GM23248 (cell line): Measurements from ENCODE around the gene PLCH1. TPM values are rescaled to one million over a fixed set of nuclear protein-coding genes. Genes with fewer than 3 reads are reported as not detected.

Source experiments
- DNase-seq: peaks from one replicate; pipeline ENCODE4 v3.0.0-alpha.2; 2015
- H2AFZ ChIP-seq: fragments of 200-600 bp; sonication (generic); 2 replicates; pipeline ENCODE4 v1.6.1; 2016; ENCODE audit warnings: antibody characterized with exemption
- H3F3A ChIP-seq: fragments of 200-600 bp; sonication (generic); 2 replicates; pipeline ENCODE4 v1.6.1; 2016; ENCODE audit warnings: mild to moderate bottlenecking, antibody characterized with exemption, mixed run types; ENCODE audit not compliant: insufficient read depth
- H3K27ac ChIP-seq: fragments of 200-600 bp; sonication (generic); 2 replicates; pipeline ENCODE4 v1.5.1; 2016; ENCODE audit warnings: mild to moderate bottlenecking
- H3K27me3 ChIP-seq: fragments of 200-600 bp; sonication (generic); replicated peaks from 2 replicates; pipeline ENCODE4 v1.6.1; 2016; ENCODE audit warnings: mild to moderate bottlenecking; ENCODE audit not compliant: insufficient read depth
- H3K36me3 ChIP-seq: fragments of 200-600 bp; sonication (generic); 2 replicates; pipeline ENCODE4 v1.6.1; 2016; ENCODE audit warnings: low read depth, mild to moderate bottlenecking
- H3K4me1 ChIP-seq: fragments of 200-600 bp; sonication (generic); 2 replicates; pipeline ENCODE4 v1.6.1; 2016; ENCODE audit warnings: mild to moderate bottlenecking; ENCODE audit not compliant: insufficient read depth
- H3K4me2 ChIP-seq: fragments of 200-600 bp; sonication (generic); one replicate; pipeline ENCODE4 v1.6.1; 2016; ENCODE audit warnings: mild to moderate bottlenecking; ENCODE audit not compliant: unreplicated experiment
- H3K4me3 ChIP-seq: fragments of 200-600 bp; sonication (generic); 2 replicates; pipeline ENCODE4 v1.5.1; 2016; ENCODE audit warnings: mild to moderate bottlenecking
- H3K79me2 ChIP-seq: fragments of 200-600 bp; sonication (generic); 2 replicates; pipeline ENCODE4 v1.6.1; 2016; ENCODE audit warnings: mild to moderate bottlenecking; ENCODE audit not compliant: insufficient read depth
- H3K9ac ChIP-seq: fragments of 200-600 bp; sonication (generic); 2 replicates; pipeline ENCODE4 v1.6.1; 2016; ENCODE audit warnings: mild to moderate bottlenecking
- H3K9me2 ChIP-seq: fragments of 200-600 bp; sonication (generic); 2 replicates; pipeline ENCODE4 v1.6.1; 2016; ENCODE audit warnings: mixed run types, mild to moderate bottlenecking, moderate library complexity; ENCODE audit not compliant: insufficient read depth
- H3K9me3 ChIP-seq: fragments of 200-600 bp; sonication (generic); one replicate; pipeline ENCODE4 v1.6.1; 2017; ENCODE audit warnings: low read depth
- H4K20me1 ChIP-seq: fragments of 200-600 bp; sonication (generic); 2 replicates; pipeline ENCODE4 v1.6.0; 2016; ENCODE audit not compliant: insufficient read depth
- EZH2 ChIP-seq: fragments of 200-600 bp; sonication (generic); IDR thresholded peaks from 2 replicates; pipeline ENCODE4 v1.6.1; 2018; ENCODE audit warnings: antibody characterized with exemption, mild to moderate bottlenecking; ENCODE audit not compliant: insufficient read depth, poor library complexity, severe bottlenecking
- EZH2phosphoT487 ChIP-seq: fragments of 200-600 bp; sonication (generic); IDR thresholded peaks from 2 replicates; pipeline ENCODE4 v1.6.1; 2018; ENCODE audit warnings: antibody characterized with exemption, moderate library complexity, mild to moderate bottlenecking, low read depth; ENCODE audit not compliant: insufficient read depth
- WGBS, 2 experiments: methylation state at CpG; one replicate each; pipeline ENCODE4 v1.1.6; 2015 to 2017; ENCODE audit warnings: low lambda C conversion rate in 2 of 2, low coverage in 1 of 2; ENCODE audit errors: missing lambda C conversion rate in 2 of 2; 5-methylcytosine and 5-hydroxymethylcytosine counted together
- in situ Hi-C: fragments of 300-500 bp; cut with MboI; formaldehyde crosslinking; loops from 2 replicates; pipeline ENCODE4 v1.15.0; 2020
- polyA plus RNA-seq: library from polyadenylated mRNA; unstranded; fragments of >200 nt; fragmentation: Nextera tagmentation; extraction: Ambion mirVana; gene quantifications from 2 replicates; pipeline ENCODE4 v1.2.1, GENCODE V29; 2016
- total RNA-seq: library from RNA; depleted of rRNA; stranded (reverse); fragments of >200 nt; shearing (Covaris generic); gene quantifications from 2 replicates; pipeline ENCODE4 v1.2.3, GENCODE V29; 2014

Gene PLCH1
- total and polyA plus RNA-seq, 2 experiments from 2014 or later, result not detected

- in situ Hi-C loops, result no loop called here
- Histone ChIP-seq H3K9me3 (no peaks in the 10 kb centered on the region), H3K9ac (no peak overlapping the region), H2AFZ (no peak overlapping the region), H4K20me1 (no peaks in the 10 kb centered on the region), H3K36me3 (no peaks in the 10 kb centered on the region), H3K79me2 (no peaks in the 10 kb centered on the region), H3K27ac (no peak overlapping the region), H3K9me2 (no peaks in the 10 kb centered on the region), H3K4me3 (no peak overlapping the region), H3F3A (no peaks in the 10 kb centered on the region), H3K4me2 (no peak overlapping the region), H3K4me1 (0 out of 2 replicates have a peak, but pooled peaks cover 3% of the 10 kb centered on the region), H3K27me3 (no peaks in the 10 kb centered on the region)
- DNase-seq, result no peak
- WGBS, 2 experiments, result 83 to 88% methylated on average over 5 of the region's 5 CpGs
- no peak for TF ChIP-seq EZH2phosphoT487
- TF ChIP-seq EZH2, result no peak
Measured at GRCh38 chr3:155646128-155646527, 98.7 kb downstream of the PLCH1 start.

GRCh38 chr3:155643581-155644165 lies 101.2 kb downstream of the PLCH1 start:
- Histone ChIP-seq H3K27me3 (no peaks in the 10 kb centered on the region), H3K9me3 (no peaks in the 10 kb centered on the region), H3F3A (no peaks in the 10 kb centered on the region), H4K20me1 (no peaks in the 10 kb centered on the region), H3K27ac (no peak overlapping the region), H3K4me2 (no peak overlapping the region), H3K9me2 (no peaks in the 10 kb centered on the region), H3K36me3 (no peaks in the 10 kb centered on the region), H2AFZ (no peak overlapping the region), H3K79me2 (no peaks in the 10 kb centered on the region), H3K9ac (no peak overlapping the region), H3K4me1 (0 out of 2 replicates have a peak, but pooled peaks cover 3% of the 10 kb centered on the region), H3K4me3 (no peak overlapping the region)
- in situ Hi-C loops, result no loop called here
- WGBS, 2 experiments, result 41 to 48% methylated on average over 4 of the region's 4 CpGs
- no peak for DNase-seq
- TF ChIP-seq EZH2 (no peak), EZH2phosphoT487 (no peak)

- Histone ChIP-seq H3K9me3 (no peaks in the 10 kb centered on the region), H3K27me3 (no peaks in the 10 kb centered on the region), H3K4me3 (no peak overlapping the region), H3K4me1 (0 out of 2 replicates have a peak, but pooled peaks cover 3% of the 10 kb centered on the region), H2AFZ (no peak overlapping the region), H3K4me2 (no peak overlapping the region), H3K27ac (no peak overlapping the region), H3K79me2 (no peaks in the 10 kb centered on the region), H4K20me1 (no peaks in the 10 kb centered on the region), H3F3A (no peaks in the 10 kb centered on the region), H3K36me3 (no peaks in the 10 kb centered on the region), H3K9me2 (no peaks in the 10 kb centered on the region), H3K9ac (no peak overlapping the region)
- in situ Hi-C loops, result no loop called here
- TF ChIP-seq EZH2 (no peak), EZH2phosphoT487 (no peak)
- WGBS, 2 experiments, result 58 to 70% methylated on average over 1 of the region's 1 CpG
- DNase-seq, result no peak
Measured at GRCh38 chr3:155641956-155642355, 102.9 kb downstream of the PLCH1 start.

DNA sequence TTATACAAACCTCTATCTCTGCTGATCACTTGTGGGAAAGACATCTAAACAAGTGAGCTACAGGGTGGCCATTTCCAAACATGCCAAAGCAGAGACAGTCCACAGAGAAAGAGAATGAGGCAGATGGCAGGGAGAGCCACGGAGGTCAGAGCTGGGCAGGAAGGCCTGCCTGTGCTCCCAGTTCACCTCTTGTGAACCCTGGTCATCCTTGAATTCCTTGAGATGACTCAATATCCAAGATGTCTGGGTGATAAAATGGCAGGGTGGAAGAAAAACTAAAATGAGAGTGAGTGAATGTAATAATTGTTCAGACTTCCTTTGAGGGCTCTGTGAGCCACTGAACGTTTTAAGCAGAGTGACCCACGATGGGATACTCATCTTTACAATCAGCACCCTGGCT lies 104.8 kb downstream of the PLCH1 start:
- Histone ChIP-seq H3K27me3 (no peaks in the 10 kb centered on the region), H3K27ac (no peak overlapping the region), H3K4me3 (no peak overlapping the region), H3K9me2 (no peaks in the 10 kb centered on the region), H3K4me1 (no peaks in the 10 kb centered on the region), H3K9ac (no peak overlapping the region), H3K4me2 (no peak overlapping the region), H3F3A (no peaks in the 10 kb centered on the region), H3K9me3 (no peaks in the 10 kb centered on the region), H4K20me1 (no peaks in the 10 kb centered on the region), H3K79me2 (no peaks in the 10 kb centered on the region), H2AFZ (peak overlapping the region; percentile 18; the same call in 1 of the 2 replicates), H3K36me3 (no peaks in the 10 kb centered on the region)
- WGBS, 2 experiments, result 72% methylated on average over 3 of the region's 3 CpGs
- no peak for DNase-seq
- TF ChIP-seq EZH2phosphoT487 (no peak), EZH2 (no peak)
- in situ Hi-C loops, result no loop called here
